Endometrial microvascular endothelial cells (primary cell): Measurements from ENCODE around the gene ACER2. TPM values are rescaled to one million over a fixed set of nuclear protein-coding genes. Genes with fewer than 3 reads are reported as not detected.

Experiments
- in situ Hi-C: cut with HindIII; loops from 2 replicates; pipeline ENCODE4 v1.10.0; 2017; ENCODE audit warnings: low sequenced_read_pairs, low pct_unique_long_range_greater_than_20kb; ENCODE audit errors: inconsistent ontology term
- total RNA-seq: library from RNA; depleted of rRNA; stranded (reverse); fragments of >200 nt; gene quantifications from one replicate; pipeline ENCODE4 v1.2.3, GENCODE V29; 2015; ENCODE audit errors: inconsistent ontology term

The ACER2 gene
- total RNA-seq, 1 donor from 2014 or later, result 7.0 TPM

GRCh38 chr9:19497276-19497675 lies 88.5 kb downstream of the ACER2 start:
- in situ Hi-C loops, result no loop called here

GRCh38 chr9:19498015-19498414 lies 89.2 kb downstream of the ACER2 start:
- in situ Hi-C loops, result no loop called here

Other genes starting within 250 kb of the ACER2 start
- 29.5 TPM for gene DENND4C, start 178.3 kb upstream of the ACER2 start, total RNA-seq
- gene RPS6, start 28.8 kb upstream of the ACER2 start, total RNA-seq, result 1,178 TPM